ENCODE measurements around the gene CIDEC.

DNA sequence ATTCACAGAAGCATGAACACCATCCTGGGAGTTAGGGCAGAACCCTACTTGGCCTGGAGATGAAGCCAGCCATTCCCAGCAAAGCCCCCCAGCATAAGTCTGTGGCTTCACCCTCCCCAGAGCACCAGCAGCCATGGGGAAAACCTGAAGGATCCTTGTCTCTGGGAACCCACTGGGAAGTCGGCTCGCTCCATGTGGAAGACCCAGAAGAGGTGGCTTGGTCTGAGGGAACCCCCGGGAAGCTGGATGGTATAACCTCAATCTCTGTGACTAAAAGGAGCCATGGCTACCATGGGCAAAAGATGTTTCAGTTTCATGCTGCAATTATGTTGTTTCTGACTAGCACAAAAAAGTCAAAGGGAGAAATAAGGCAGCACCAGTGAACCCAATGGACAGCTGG lies 24.5 kb downstream of the CIDEC start:
- TF ChIP-seq, protein P1, sequence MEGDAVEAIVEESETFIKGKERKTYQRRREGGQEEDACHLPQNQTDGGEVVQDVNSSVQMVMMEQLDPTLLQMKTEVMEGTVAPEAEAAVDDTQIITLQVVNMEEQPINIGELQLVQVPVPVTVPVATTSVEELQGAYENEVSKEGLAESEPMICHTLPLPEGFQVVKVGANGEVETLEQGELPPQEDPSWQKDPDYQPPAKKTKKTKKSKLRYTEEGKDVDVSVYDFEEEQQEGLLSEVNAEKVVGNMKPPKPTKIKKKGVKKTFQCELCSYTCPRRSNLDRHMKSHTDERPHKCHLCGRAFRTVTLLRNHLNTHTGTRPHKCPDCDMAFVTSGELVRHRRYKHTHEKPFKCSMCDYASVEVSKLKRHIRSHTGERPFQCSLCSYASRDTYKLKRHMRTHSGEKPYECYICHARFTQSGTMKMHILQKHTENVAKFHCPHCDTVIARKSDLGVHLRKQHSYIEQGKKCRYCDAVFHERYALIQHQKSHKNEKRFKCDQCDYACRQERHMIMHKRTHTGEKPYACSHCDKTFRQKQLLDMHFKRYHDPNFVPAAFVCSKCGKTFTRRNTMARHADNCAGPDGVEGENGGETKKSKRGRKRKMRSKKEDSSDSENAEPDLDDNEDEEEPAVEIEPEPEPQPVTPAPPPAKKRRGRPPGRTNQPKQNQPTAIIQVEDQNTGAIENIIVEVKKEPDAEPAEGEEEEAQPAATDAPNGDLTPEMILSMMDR (IDR thresholded peaks at IDR 0.05) = no peak
- TF ChIP-seq POLR2AphosphoS5 (IDR thresholded peaks at IDR 0.05) = no peak
